Stimulated activated naive CD8-positive, alpha-beta T cell treated with anti-CD3 and anti-CD28 coated beads, Interleukin-15, amount 100 ng/mL, for 72 hours (primary cell): ENCODE results near the gene DBR1.
"Not testable (repeated sequence)": the region's sequence is repeated elsewhere in the genome, so short reads cannot be mapped to it uniquely, and the experiment has no call there.

Experiments used
- ATAC-seq: fragments of 150-1000 bp; cut with Tn5 transposase; 2 replicates; pipeline ENCODE4 v1.10.0; 2021; ENCODE audit warnings: mild to moderate bottlenecking, moderate library complexity
- DNase-seq, 2 donors: peaks; one replicate each; pipeline ENCODE4 v3.0.0; 2021 to 2022
- H3K27ac Mint-ChIP-seq, 2 donors: one replicate each; pipeline ENCODE4 v1.8.0; 2022; ENCODE audit warnings: mild to moderate bottlenecking in 2 of 2, mixed read lengths in 2 of 2, moderate library complexity in 2 of 2
- H3K27me3 Mint-ChIP-seq: one replicate; pipeline ENCODE4 v1.8.0; 2022; ENCODE audit warnings: mixed read lengths
- H3K4me1 Mint-ChIP-seq: one replicate; pipeline ENCODE4 v1.8.0; 2022; ENCODE audit warnings: mild to moderate bottlenecking, mixed read lengths
- H3K4me3 Mint-ChIP-seq, 2 donors: one replicate each; pipeline ENCODE4 v1.8.0; 2022; ENCODE audit warnings: mild to moderate bottlenecking in 2 of 2, mixed read lengths in 2 of 2, moderate library complexity in 1 of 2
- H3K9me3 Mint-ChIP-seq, 2 donors: one replicate each; pipeline ENCODE4 v1.8.0; 2022; ENCODE audit warnings: mixed read lengths in 2 of 2

Gene DBR1

GRCh38 chr3:138142181-138142580 lies 32.5 kb downstream of the DBR1 start:
- H3K9me3 Mint-ChIP-seq, DNase-seq, H3K27ac Mint-ChIP-seq, H3K4me1 Mint-ChIP-seq, ATAC-seq, H3K4me3 Mint-ChIP-seq: not testable (repeated sequence)
- peaks cover 36% of the 10 kb centered on the region for H3K27me3 Mint-ChIP-seq

- peaks cover 35% of the 10 kb centered on the region for H3K27me3 Mint-ChIP-seq
- no peaks in the 10 kb centered on the region for H3K4me1 Mint-ChIP-seq
- H3K4me3 Mint-ChIP-seq: no peak overlapping the region
- DNase-seq (no peak), ATAC-seq (no peak)
- no peaks in the 10 kb centered on the region for H3K9me3 Mint-ChIP-seq
- no peak overlapping the region for H3K27ac Mint-ChIP-seq
Observed at GRCh38 chr3:138140940-138141339, 33.8 kb downstream of the DBR1 start.

GRCh38 chr3:138139691-138140090 lies 35.0 kb downstream of the DBR1 start:
- ATAC-seq (no peak), DNase-seq (no peak)
- peaks cover 28% of the 10 kb centered on the region for H3K27me3 Mint-ChIP-seq
- no peaks in the 10 kb centered on the region for H3K4me1 Mint-ChIP-seq
- no peak overlapping the region for H3K4me3 Mint-ChIP-seq
- no peak overlapping the region for H3K27ac Mint-ChIP-seq
- H3K9me3 Mint-ChIP-seq: no peaks in the 10 kb centered on the region

- Mint-ChIP-seq H3K4me1 (no peaks in the 10 kb centered on the region), H3K4me3 (no peak overlapping the region), H3K27me3 (peaks cover 33% of the 10 kb centered on the region), H3K27ac (no peak overlapping the region), H3K9me3 (no peaks in the 10 kb centered on the region)
- ATAC-seq: no peak
- DNase-seq: no peak
Observed at GRCh38 chr3:138137861-138138260, 36.9 kb downstream of the DBR1 start.

- H3K27me3 Mint-ChIP-seq: peaks cover 24% of the 10 kb centered on the region
- DNase-seq (no peak), ATAC-seq (no peak)
- H3K9me3 Mint-ChIP-seq: no peaks in the 10 kb centered on the region
- H3K4me3 Mint-ChIP-seq: no peak overlapping the region
- H3K4me1 Mint-ChIP-seq: no peaks in the 10 kb centered on the region
- no peak overlapping the region for H3K27ac Mint-ChIP-seq
Observed at GRCh38 chr3:138136201-138136600, 38.5 kb downstream of the DBR1 start.

GRCh38 chr3:138135833-138136194 lies 38.9 kb downstream of the DBR1 start:
- Mint-ChIP-seq H3K27ac (no peak overlapping the region), H3K9me3 (no peaks in the 10 kb centered on the region), H3K4me3 (no peak overlapping the region), H3K27me3 (peaks cover 23% of the 10 kb centered on the region), H3K4me1 (no peaks in the 10 kb centered on the region)
- no peak for DNase-seq
- ATAC-seq: no peak

GRCh38 chr3:138135146-138135832 lies 39.4 kb downstream of the DBR1 start:
- H3K27me3 Mint-ChIP-seq: peaks cover 22% of the 10 kb centered on the region
- no peak for ATAC-seq
- H3K27ac Mint-ChIP-seq: no peak overlapping the region
- no peaks in the 10 kb centered on the region for H3K4me1 Mint-ChIP-seq
- DNase-seq: no peak
- no peak overlapping the region for H3K4me3 Mint-ChIP-seq
- H3K9me3 Mint-ChIP-seq: no peaks in the 10 kb centered on the region

GRCh38 chr3:138132239-138132638 lies 42.5 kb downstream of the DBR1 start, which contains the start of gene A4GNT:
A4GNT (minus strand) TSS chr3:138132390; CDS start chr3:138131256, 1,134 bp downstream.
- Mint-ChIP-seq H3K27me3 (peaks cover 15% of the 10 kb centered on the region), H3K9me3 (no peaks in the 10 kb centered on the region), H3K4me1 (no peaks in the 10 kb centered on the region), H3K27ac (peak within 1 kb of the TSS; percentile 27 to 57), H3K4me3 (no peak within 1 kb of the TSS)
- DNase-seq (no peak), ATAC-seq (no peak)

- no peak overlapping the region for H3K27ac Mint-ChIP-seq
- H3K27me3 Mint-ChIP-seq: peaks cover 28% of the 10 kb centered on the region
- ATAC-seq (no peak), DNase-seq (no peak)
- no peaks in the 10 kb centered on the region for H3K4me1 Mint-ChIP-seq
- H3K4me3 Mint-ChIP-seq: no peak overlapping the region
- H3K9me3 Mint-ChIP-seq: peaks cover 0 to 7% of the 10 kb centered on the region in 2 donors
Observed at GRCh38 chr3:138127636-138128365, 46.9 kb downstream of the DBR1 start.

GRCh38 chr3:138125548-138126221 lies 49.0 kb downstream of the DBR1 start:
- Mint-ChIP-seq H3K4me1 (no peaks in the 10 kb centered on the region), H3K9me3 (peaks cover 0 to 7% of the 10 kb centered on the region in 2 donors), H3K27me3 (peaks cover 25% of the 10 kb centered on the region), H3K27ac (no peak overlapping the region), H3K4me3 (no peak overlapping the region)
- DNase-seq (no peak), ATAC-seq (no peak)

GRCh38 chr3:138124706-138125355 lies 49.9 kb downstream of the DBR1 start:
- Mint-ChIP-seq H3K27ac (no peak overlapping the region), H3K4me3 (no peak overlapping the region), H3K4me1 (no peaks in the 10 kb centered on the region), H3K27me3 (peaks cover 30% of the 10 kb centered on the region), H3K9me3 (peaks cover 0 to 7% of the 10 kb centered on the region in 2 donors)
- ATAC-seq (no peak), DNase-seq (no peak)

GRCh38 chr3:138124188-138124587 lies 50.5 kb downstream of the DBR1 start:
- Mint-ChIP-seq H3K9me3 (peaks cover 0 to 7% of the 10 kb centered on the region in 2 donors), H3K4me3 (no peak overlapping the region), H3K27me3 (peaks cover 32% of the 10 kb centered on the region), H3K4me1 (no peaks in the 10 kb centered on the region), H3K27ac (no peak overlapping the region)
- ATAC-seq (no peak), DNase-seq (no peak)

GRCh38 chr3:138119423-138119766 lies 55.3 kb downstream of the DBR1 start:
- Mint-ChIP-seq H3K9me3 (peaks cover 0 to 7% of the 10 kb centered on the region in 2 donors), H3K27me3 (peaks cover 67% of the 10 kb centered on the region), H3K4me3 (no peak overlapping the region), H3K4me1 (peaks cover 18% of the 10 kb centered on the region), H3K27ac (no peak overlapping the region)
- ATAC-seq (no peak), DNase-seq (no peak)

GRCh38 chr3:138118612-138119422 lies 55.9 kb downstream of the DBR1 start:
- no peak overlapping the region for H3K4me3 Mint-ChIP-seq
- ATAC-seq: peak; percentile 80
- DNase-seq: peak; percentile 47 to 65
- peaks cover 19% of the 10 kb centered on the region for H3K4me1 Mint-ChIP-seq
- H3K9me3 Mint-ChIP-seq: peaks cover 0 to 7% of the 10 kb centered on the region in 2 donors
- peaks cover 67% of the 10 kb centered on the region for H3K27me3 Mint-ChIP-seq
- H3K27ac Mint-ChIP-seq: no peak overlapping the region
